ENCODE results near the gene ECI1. TPM values are rescaled to one million over a fixed set of nuclear protein-coding genes. Genes with fewer than 3 reads are reported as not detected.
"Not testable (repeated sequence)": the region's sequence is repeated elsewhere in the genome, so short reads cannot be mapped to it uniquely, and the experiment has no call there.

The ECI1 gene
- polyA plus RNA-seq, 1 donor, result 65.3 TPM

- DNase-seq, result no peak
Measured at GRCh38 chr16:2252806-2253148, 1.4 kb upstream of the ECI1 start.

- no peak for DNase-seq
Measured at GRCh38 chr16:2250652-2251295, 613 bp downstream of the ECI1 start.

- DNase-seq, result no peak
Measured at GRCh38 chr16:2246301-2246885, 5.0 kb downstream of the ECI1 start.

GRCh38 chr16:2244926-2245795 lies 6.2 kb downstream of the ECI1 start:
- no peak for DNase-seq

GRCh38 chr16:2244301-2244700 lies 7.1 kb downstream of the ECI1 start:
- no peak for DNase-seq

GRCh38 chr16:2243781-2244180 lies 7.6 kb downstream of the ECI1 start:
- DNase-seq, result no peak

GRCh38 chr16:2243031-2243528 lies 8.3 kb downstream of the ECI1 start:
- no peak for DNase-seq

GRCh38 chr16:2242598-2242997 lies 8.8 kb downstream of the ECI1 start:
- DNase-seq, result no peak

GRCh38 chr16:2240331-2240730 lies 11.1 kb downstream of the ECI1 start:
- DNase-seq, result not testable (repeated sequence)

- no peak for DNase-seq
Measured at GRCh38 chr16:2238838-2239675, 12.3 kb downstream of the ECI1 start.

- DNase-seq, result no peak
Measured at GRCh38 chr16:2238150-2238837, 13.1 kb downstream of the ECI1 start.

GRCh38 chr16:2237493-2238149 lies 13.8 kb downstream of the ECI1 start:
- no peak for DNase-seq

- DNase-seq, result no peak
Measured at GRCh38 chr16:2237102-2237482, 14.3 kb downstream of the ECI1 start.

- DNase-seq, result no peak
Measured at GRCh38 chr16:2236337-2237101, 14.9 kb downstream of the ECI1 start, which contains the start of gene DNASE1L2. DNASE1L2 (plus strand) TSS chr16:2236444; CDS start chr16:2236817, 373 bp downstream.

- no peak for DNase-seq
Measured at GRCh38 chr16:2235695-2236336, 15.6 kb downstream of the ECI1 start.

GRCh38 chr16:2235234-2235651 lies 16.1 kb downstream of the ECI1 start:
- DNase-seq, result no peak

GRCh38 chr16:2234813-2235170 lies 16.6 kb downstream of the ECI1 start:
- no peak for DNase-seq

- DNase-seq, result no peak
Measured at GRCh38 chr16:2233872-2234812, 17.2 kb downstream of the ECI1 start.

Measured in hindlimb muscle (tissue), 1 donor.